Measurements from ENCODE around the gene PKD1L1.

- no peak for TF ChIP-seq CTCF (conservative IDR thresholded peaks at IDR 0.05; ENCODE audit: low read depth, low read length)
- no peak for TF ChIP-seq EZH2 (IDR thresholded peaks at IDR 0.05; ENCODE audit: borderline replicate concordance, low read depth, low read length, poor library complexity, severe bottlenecking)
Measured at GRCh38 chr7:47847207-47847606, 101.1 kb downstream of the PKD1L1 start.
